Subcutaneous adipose tissue (tissue), 4 donors: Measurements from ENCODE around the gene PRPF19. TPM values are rescaled to one million over a fixed set of nuclear protein-coding genes. Genes with fewer than 3 reads are reported as not detected.

Experiments
- total RNA-seq, 4 donors: library from RNA; depleted of rRNA; stranded (reverse); fragments of >200 nt; gene quantifications; one replicate each; pipeline ENCODE4 v1.1.0, GENCODE V29; 2016
- TF ChIP-seq, protein P1 (sequence below): fragments of 450-650 bp; IDR thresholded peaks from one replicate; pipeline ENCODE4 v1.5.1; 2016; ENCODE audit warnings: low read depth, mild to moderate bottlenecking, control low read depth, antibody characterized with exemption, moderate library complexity

Gene PRPF19
- total RNA-seq, 4 donors from 2014 or later, result 24.3 to 43.2 (median 36.5) TPM

DNA sequence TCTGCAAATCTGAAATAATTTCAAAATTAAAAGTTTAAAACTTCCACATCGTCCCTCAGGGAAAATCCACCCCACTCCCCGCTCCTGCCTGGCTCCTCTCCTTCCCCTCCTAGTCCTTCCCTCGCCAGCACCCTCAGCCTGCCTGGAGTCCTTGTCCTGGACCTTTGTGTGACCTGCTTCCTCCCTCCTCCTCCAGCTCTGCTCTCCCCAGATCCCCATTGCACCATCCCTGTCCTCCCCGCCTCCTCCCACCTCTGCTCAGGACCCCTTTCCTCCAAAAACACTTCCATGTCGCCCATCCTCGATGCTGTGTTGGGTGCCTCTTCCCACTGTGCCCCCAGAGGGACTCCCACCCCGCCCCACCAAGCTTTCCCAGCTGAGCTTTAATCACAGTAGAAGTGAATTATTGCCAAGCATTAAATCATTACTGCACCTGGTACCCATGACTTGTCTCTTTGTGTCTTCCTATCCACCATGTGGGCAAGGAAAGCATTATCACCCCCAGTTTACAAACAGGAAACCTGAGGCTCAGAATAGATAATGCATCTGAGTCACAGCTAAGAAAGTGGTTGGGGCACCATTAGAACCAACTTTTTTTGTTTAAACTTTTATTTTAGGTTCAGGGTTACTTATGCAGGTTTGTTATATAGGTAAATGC lies 41.4 kb downstream of the PRPF19 start:
- TF ChIP-seq, protein P1, sequence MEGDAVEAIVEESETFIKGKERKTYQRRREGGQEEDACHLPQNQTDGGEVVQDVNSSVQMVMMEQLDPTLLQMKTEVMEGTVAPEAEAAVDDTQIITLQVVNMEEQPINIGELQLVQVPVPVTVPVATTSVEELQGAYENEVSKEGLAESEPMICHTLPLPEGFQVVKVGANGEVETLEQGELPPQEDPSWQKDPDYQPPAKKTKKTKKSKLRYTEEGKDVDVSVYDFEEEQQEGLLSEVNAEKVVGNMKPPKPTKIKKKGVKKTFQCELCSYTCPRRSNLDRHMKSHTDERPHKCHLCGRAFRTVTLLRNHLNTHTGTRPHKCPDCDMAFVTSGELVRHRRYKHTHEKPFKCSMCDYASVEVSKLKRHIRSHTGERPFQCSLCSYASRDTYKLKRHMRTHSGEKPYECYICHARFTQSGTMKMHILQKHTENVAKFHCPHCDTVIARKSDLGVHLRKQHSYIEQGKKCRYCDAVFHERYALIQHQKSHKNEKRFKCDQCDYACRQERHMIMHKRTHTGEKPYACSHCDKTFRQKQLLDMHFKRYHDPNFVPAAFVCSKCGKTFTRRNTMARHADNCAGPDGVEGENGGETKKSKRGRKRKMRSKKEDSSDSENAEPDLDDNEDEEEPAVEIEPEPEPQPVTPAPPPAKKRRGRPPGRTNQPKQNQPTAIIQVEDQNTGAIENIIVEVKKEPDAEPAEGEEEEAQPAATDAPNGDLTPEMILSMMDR, result no peak

DNA sequence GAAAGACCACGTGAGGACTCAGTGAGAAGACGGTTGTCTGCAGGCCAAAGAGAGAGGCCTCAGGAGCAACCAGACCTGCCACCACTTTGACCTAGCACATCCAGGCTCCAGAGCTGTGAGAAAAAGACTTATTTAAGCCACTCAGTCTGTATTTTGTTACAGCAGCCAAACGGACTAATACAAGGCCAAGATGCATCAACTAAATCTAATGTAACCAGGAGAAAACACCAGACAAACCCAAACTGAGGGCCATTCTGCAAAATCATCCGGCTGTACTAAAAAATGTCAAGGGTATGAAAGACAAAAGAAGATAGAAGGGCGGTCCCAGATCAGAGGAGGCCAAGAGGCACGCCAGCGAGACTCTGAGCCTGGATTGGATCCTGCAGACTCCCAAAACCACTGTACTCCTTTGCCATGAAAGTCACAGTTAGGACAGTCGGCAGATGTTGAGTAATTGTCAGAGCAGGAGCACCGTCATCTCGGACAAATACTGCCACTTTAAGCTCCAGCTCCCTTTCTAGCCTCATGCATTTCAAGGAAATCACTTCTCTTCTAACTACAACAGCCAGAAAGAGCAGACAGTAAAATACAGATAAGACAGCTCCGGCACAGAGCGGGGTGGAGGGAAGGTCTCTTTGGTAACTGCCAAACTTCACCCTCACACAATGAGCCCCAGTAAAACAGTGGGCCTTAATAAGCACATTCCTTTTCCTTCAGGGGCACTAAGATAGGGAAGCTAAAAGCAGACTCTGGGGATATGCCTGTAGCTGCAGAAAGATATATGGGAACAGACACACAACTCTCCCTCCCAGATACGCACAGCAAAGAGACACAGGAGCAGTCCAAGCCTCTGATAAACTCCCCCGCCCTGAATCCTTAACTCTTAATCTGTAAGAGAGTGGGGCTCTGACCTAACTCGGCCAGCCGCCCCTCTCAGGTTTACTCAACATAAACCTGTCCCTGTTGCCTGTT lies 42.5 kb downstream of the PRPF19 start:
- TF ChIP-seq, protein P1, result no peak

DNA sequence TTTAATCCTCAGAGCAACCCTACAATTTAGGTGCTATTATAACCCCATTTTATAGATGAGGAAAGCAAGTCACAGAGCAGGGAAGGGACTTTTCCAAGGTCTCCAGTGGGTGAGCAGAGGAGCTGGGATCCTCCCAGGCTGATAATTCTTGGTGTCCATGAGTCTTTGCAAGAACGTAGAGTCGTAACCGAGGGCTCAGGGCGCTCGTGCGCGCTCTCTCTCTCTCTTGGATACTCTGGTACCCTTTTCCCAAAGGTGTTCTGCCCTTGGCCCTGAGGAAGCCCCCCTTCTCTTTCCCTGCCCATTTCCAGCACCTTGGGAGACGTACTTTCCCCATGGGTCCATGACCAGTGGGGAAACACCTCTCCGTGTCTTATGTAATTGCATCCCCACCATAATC lies 44.2 kb downstream of the PRPF19 start:
- TF ChIP-seq, protein P1, result no peak

DNA sequence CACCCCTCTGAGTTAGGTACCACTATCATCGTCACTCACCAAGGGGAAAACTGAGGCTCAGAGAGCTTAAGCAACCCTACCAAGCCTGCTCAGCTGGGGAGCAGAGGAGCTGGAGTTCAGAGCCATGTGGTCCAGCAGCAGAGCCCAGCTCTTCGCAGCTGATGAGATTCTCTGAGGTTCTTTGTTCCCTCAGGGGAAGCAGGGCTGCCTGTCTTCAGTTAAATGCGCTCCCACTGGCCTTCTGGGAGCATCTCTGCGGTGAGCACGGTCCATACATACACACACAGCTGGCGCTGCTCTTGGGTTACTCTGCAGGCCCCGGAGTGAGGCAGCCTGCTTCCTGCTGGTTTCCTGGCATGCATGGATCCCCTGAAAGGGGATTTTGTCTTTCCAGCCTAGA lies 45.4 kb downstream of the PRPF19 start:
- TF ChIP-seq, protein P1, result no peak

DNA sequence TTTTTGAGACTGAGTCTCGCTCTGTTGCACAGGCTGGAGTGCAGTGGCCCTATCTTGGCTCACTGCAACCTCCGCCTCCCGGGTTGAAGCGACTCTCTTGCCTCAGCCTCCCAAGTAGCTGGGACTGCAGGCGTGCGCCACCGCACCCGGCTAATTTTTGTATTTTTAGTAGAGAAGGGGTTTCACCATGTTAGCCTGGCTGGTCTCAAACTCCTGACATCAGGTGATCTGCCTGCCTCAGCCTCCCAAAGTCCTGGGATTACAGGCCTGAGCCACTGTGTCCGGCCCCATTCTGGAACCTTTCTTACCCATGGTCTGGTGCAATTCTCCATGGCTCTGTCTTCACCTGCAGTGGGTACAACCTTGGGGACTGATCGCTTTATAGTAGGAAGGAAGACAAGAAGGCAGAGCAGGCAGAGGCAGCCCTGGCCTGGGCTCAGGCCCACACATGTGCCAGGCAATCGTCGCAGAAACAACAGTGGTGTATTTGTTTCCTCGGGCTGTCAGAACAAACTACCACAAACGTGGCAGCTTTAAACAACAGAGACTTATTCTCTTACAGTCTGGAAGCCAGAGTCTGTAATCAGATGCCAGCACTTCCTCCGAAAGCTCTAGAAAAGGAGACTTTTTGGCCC lies 46.7 kb downstream of the PRPF19 start:
- TF ChIP-seq, protein P1, result no peak

DNA sequence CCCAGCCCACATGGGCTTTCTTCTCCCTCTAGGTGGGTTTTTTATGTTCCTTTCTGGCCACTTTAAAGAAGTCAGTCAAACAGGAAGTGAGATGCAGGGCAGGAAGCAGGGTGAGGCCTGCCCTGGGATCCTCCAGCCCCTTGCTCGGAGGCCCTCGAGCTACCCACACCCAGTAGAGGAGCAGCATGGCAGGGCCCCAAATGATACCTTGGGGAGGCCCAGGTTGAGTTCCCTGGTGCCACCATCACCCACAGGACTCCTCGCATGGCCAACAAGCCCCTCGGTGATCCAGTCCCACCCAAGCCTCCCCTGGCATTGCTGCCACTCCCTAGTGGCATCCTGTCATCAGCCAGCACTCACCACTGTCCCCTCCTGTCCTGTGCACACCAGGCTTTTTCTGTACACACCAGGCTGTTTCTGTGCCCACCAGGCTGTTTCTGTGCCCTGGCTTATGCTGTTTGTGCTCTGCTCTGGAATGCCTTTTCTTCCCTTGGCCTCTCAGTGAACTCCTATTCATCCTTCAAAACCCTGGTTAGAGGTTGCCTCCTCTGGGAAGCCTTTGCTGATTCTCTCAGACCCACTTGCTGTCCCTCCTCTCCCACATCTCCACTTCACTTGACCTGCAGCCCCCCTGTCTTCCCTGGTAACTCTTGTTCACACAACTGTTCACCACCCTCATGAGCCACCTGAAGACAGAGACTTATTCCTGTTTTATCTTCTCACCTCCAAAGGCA lies 47.5 kb downstream of the PRPF19 start:
- TF ChIP-seq, protein P1, result no peak
